Epithelial cell of esophagus (primary cell): ENCODE measurements around the gene UBASH3A.

ENCODE experiments used
- DNase-seq: peaks from one replicate; pipeline ENCODE4 v3.0.0; 2010; ENCODE audit warnings: low read depth
- H3K4me3 ChIP-seq: 2 replicates; pipeline ENCODE4 v1.5.1; 2011; ENCODE audit warnings: mild to moderate bottlenecking, low read length, control low read depth
- CTCF ChIP-seq: IDR thresholded peaks from 2 replicates; pipeline ENCODE4 v1.5.1; 2011; ENCODE audit warnings: low read depth, mild to moderate bottlenecking, low read length, control low read depth, inconsistent platforms; ENCODE audit not compliant: insufficient read depth; ENCODE audit errors: missing control alignments

The UBASH3A gene

GRCh38 chr21:42395905-42396651 lies 7.6 kb upstream of the UBASH3A start, which contains the start of gene TMPRSS3:
TSS of gene TMPRSS3 (minus strand) at chr21:42396052. CDS start at chr21:42395417, 635 bp downstream.
- no peak for DNase-seq
- TF ChIP-seq CTCF, result no peak
- H3K4me3 ChIP-seq, result no peak within 1 kb of the TSS

GRCh38 chr21:42396799-42397745 lies 6.6 kb upstream of the UBASH3A start:
- H3K4me3 ChIP-seq, result no peak overlapping the region
- no peak for DNase-seq
- TF ChIP-seq CTCF, result no peak

GRCh38 chr21:42397746-42398394 lies 5.8 kb upstream of the UBASH3A start:
- H3K4me3 ChIP-seq, result no peak overlapping the region
- no peak for DNase-seq
- no peak for TF ChIP-seq CTCF

GRCh38 chr21:42398436-42399028 lies 5.2 kb upstream of the UBASH3A start:
- no peak for TF ChIP-seq CTCF
- H3K4me3 ChIP-seq, result no peak overlapping the region
- DNase-seq, result no peak

GRCh38 chr21:42400525-42400924 lies 3.2 kb upstream of the UBASH3A start:
- H3K4me3 ChIP-seq, result no peak overlapping the region
- no peak for TF ChIP-seq CTCF
- DNase-seq, result peak; percentile 34

GRCh38 chr21:42401154-42401553 lies 2.5 kb upstream of the UBASH3A start:
- no peak for TF ChIP-seq CTCF
- DNase-seq, result no peak
- no peak overlapping the region for H3K4me3 ChIP-seq
